Activated CD4-positive, alpha-beta T cell treated with anti-CD3 and anti-CD28 coated beads, Interleukin-2, amount 10 ng/mL, durations not matched to agents 24 days and 14 days (primary cell): ENCODE results near the gene IVD. TPM values are rescaled to one million over a fixed set of nuclear protein-coding genes. Genes with fewer than 3 reads are reported as not detected.
A peak's percentile ranks its signal among the peaks of the same experiment; 100 is the strongest.
"Not testable (repeated sequence)": the region's sequence is repeated elsewhere in the genome, so short reads cannot be mapped to it uniquely, and the experiment has no call there.

ENCODE experiments used
- DNase-seq: peaks from one replicate; pipeline ENCODE4 v3.0.0; 2022
- H3K27ac Mint-ChIP-seq: one replicate; pipeline ENCODE4 v1.8.0; 2022; ENCODE audit warnings: mild to moderate bottlenecking, mixed read lengths
- H3K27me3 Mint-ChIP-seq: one replicate; pipeline ENCODE4 v1.8.0; 2022; ENCODE audit warnings: mixed read lengths
- H3K36me3 Mint-ChIP-seq: one replicate; pipeline ENCODE4 v1.8.0; 2022; ENCODE audit warnings: low read depth, mild to moderate bottlenecking, mixed read lengths
- H3K4me1 Mint-ChIP-seq: one replicate; pipeline ENCODE4 v1.8.0; 2021; ENCODE audit warnings: mixed read lengths
- H3K4me3 Mint-ChIP-seq: one replicate; pipeline ENCODE4 v1.8.0; 2022; ENCODE audit warnings: mild to moderate bottlenecking, moderate library complexity, mixed read lengths
- H3K9me3 Mint-ChIP-seq: one replicate; pipeline ENCODE4 v1.8.0; 2021; ENCODE audit warnings: mixed read lengths
- intact Hi-C: fragments of 100-400 bp; cut with micrococcal nuclease; formaldehyde crosslinking; loops from one replicate; pipeline ENCODE4 v1.15.1; 2023
- total RNA-seq: library from RNA; stranded (reverse); gene quantifications from 2 replicates; pipeline ENCODE4 v1.2.3, GENCODE V29; 2022

Gene IVD
- total RNA-seq, 1 donor from 2014 or later: 70.7 TPM

DNA sequence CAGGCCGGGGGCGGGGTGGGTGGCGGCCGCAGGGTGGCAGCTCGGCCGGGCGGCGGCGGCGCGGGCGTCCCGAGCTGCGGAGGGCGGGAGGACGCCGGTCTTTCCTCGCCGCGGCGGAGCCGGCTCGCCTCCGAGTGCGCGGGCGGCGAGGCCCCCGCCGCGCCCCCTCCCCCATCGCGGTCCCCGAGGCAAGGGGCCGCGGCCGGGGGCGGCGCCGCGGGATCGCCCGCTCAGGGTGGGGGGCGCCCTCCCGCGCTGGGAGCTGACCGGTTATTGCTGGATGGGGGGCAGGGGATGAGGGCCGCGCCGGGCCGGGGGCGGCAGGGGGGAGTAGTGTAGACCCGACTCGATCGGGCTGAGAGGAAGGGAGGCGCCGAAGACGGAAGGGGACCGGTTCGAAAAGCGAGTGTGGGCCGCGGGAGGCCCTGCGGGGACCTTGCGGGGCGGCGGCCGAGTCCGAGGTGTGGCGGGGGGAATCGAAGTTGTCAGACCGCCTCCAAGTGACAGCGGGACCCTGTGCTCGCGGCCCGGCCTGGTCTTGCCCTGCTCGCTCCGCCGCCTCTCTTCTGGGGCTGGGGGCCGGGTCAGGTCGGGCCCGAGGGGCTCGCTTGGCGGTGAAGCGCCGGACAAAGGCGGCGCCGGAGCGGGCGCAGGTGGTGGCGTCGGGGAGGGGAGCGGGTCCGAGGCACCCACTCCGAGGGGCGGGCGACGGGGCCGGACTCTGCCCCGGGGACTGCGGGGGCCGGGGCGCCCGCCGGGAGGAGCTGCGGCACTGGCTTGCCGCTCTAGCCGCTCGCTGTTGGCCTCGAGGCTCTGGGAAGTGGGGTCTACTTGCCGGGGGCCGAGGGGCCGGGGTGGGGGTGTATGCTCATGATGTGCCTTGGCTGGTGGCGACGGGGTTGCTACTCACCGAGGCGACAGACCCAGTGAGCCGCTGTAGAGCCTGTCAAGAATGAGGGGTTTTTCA lies 36.3 kb downstream of the IVD start:
- Mint-ChIP-seq H3K36me3 (peaks cover 19% of the 10 kb centered on the region), H3K27ac (peak overlapping the region; percentile 76), H3K4me3 (peak overlapping the region; percentile 89), H3K4me1 (peaks cover 39% of the 10 kb centered on the region), H3K27me3 (peaks cover 50% of the 10 kb centered on the region), H3K9me3 (no peaks in the 10 kb centered on the region)
- DNase-seq: peak; percentile 76
- intact Hi-C loops: loop anchor here (2.0 to 5.0 kb wide), 3 partner anchors 35 to 125 kb away; partner anchors contain the start of genes CCDC32, IVD and RPUSD2

DNA sequence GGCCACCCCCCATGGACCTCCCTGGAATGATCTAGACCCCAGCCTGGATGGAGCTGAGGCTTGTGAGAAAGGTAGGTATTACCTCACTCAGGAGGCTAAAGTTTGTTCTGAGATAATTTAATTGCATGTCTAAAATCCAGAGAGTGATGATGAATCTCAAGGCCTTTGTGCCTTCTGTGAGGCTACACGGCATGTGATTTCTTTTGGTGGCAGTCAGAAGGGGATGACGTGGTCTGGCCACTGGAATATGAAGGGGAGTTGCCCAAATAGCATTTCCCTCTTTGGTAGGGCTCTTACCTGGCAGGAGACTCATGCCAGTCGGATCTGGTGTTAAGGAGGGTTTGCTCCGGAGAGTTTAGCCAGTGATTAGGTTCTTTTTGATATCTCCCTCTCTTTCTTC lies 37.7 kb downstream of the IVD start:
- H3K27ac Mint-ChIP-seq: no peak overlapping the region
- H3K36me3 Mint-ChIP-seq: peaks cover 19% of the 10 kb centered on the region
- H3K9me3 Mint-ChIP-seq: no peaks in the 10 kb centered on the region
- H3K4me1 Mint-ChIP-seq: peaks cover 38% of the 10 kb centered on the region
- H3K27me3 Mint-ChIP-seq: peaks cover 36% of the 10 kb centered on the region
- no peak for DNase-seq
- intact Hi-C loops: loop anchor here (1.0 to 5.0 kb wide), 4 partner anchors 27 to 124 kb away; partner anchors contain the start of genes CCDC32, CHST14, IVD and RPUSD2
- H3K4me3 Mint-ChIP-seq: peak overlapping the region; percentile 82

DNA sequence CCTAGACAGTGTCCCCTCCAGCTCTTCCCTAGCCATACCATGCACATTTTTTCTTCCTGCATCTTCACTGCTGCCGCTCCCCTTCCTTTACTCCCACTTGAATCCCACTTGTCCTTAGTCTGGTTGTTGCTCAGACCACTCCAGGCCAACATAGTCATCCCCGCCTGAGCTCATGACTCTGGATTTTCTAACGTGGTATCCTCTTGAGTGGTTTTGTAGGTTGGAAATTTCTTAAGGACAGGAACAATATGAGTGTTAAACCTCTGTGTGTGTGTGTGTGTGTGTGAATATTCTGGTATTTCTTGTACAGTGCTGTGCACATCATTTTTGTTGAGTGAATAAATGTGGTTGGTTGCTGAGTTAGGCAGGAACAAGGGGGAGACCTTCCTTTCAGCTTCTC lies 38.3 kb downstream of the IVD start:
- Mint-ChIP-seq H3K4me3 (peak overlapping the region; percentile 47), H3K36me3 (peaks cover 19% of the 10 kb centered on the region), H3K9me3 (no peaks in the 10 kb centered on the region), H3K27me3 (peaks cover 30% of the 10 kb centered on the region), H3K4me1 (peaks cover 35% of the 10 kb centered on the region), H3K27ac (no peak overlapping the region)
- intact Hi-C loops: loop anchor here (1.0 to 5.0 kb wide), 4 partner anchors 26 to 123 kb away; partner anchors contain the start of genes CCDC32, CHST14, IVD and RPUSD2
- no peak for DNase-seq

DNA sequence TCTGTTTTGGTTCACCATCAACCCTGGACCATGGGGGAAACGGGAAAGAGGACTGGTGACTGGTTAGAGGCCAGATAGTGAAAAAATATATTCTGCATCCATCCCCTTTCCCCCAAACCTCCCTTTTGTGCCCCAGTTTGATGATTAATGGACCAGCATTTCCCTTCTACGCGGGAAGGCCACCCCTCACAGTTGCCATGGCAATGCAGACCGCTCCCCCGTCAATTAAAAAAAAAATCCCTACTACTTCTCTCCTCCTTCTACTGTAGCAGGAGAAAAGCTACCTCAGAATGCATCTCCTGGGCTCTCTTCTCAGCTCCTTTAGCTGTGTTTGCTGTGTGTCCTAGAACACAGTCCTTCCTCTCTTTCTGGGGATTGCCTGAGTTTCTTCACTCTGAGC lies 39.1 kb downstream of the IVD start:
- H3K27ac Mint-ChIP-seq: no peak overlapping the region
- intact Hi-C loops: loop anchor here (5.0 kb wide), 2 partner anchors 37 to 123 kb away; partner anchors contain the start of genes CCDC32, IVD and RPUSD2
- H3K4me3 Mint-ChIP-seq: no peak overlapping the region
- H3K4me1 Mint-ChIP-seq: peaks cover 35% of the 10 kb centered on the region
- peaks cover 22% of the 10 kb centered on the region for H3K36me3 Mint-ChIP-seq
- H3K27me3 Mint-ChIP-seq: peaks cover 22% of the 10 kb centered on the region
- no peak for DNase-seq
- H3K9me3 Mint-ChIP-seq: no peaks in the 10 kb centered on the region

DNA sequence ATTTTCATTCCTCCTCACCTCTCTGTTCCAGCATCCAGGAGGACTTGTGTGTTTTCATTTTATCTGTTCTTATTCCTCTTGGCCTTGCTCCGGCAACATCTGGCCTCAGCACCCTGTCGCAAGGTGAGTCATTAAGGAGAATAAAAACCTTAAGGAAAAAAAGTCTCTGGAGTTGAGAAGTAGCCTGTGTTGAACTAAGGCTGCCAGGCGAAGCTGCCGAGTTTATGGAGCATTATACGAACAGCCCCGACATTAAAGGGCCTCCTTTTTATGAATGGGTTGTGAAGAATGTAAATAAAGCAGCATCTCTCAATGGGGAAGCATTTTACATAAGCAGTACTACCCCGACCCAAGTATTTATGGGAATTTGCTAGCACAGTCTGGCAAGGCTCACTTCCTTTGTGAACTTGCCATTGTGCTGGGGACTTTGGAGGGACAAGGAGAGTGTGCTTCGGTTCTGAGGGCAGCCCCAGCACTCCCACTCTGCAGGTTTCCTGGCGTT lies 39.9 kb downstream of the IVD start:
- no peak overlapping the region for H3K27ac Mint-ChIP-seq
- DNase-seq: no peak
- H3K4me3 Mint-ChIP-seq: no peak overlapping the region
- H3K27me3 Mint-ChIP-seq: peaks cover 18% of the 10 kb centered on the region
- H3K36me3 Mint-ChIP-seq: peaks cover 19% of the 10 kb centered on the region
- intact Hi-C loops: no loop called here
- H3K4me1 Mint-ChIP-seq: peaks cover 36% of the 10 kb centered on the region
- no peaks in the 10 kb centered on the region for H3K9me3 Mint-ChIP-seq

DNA sequence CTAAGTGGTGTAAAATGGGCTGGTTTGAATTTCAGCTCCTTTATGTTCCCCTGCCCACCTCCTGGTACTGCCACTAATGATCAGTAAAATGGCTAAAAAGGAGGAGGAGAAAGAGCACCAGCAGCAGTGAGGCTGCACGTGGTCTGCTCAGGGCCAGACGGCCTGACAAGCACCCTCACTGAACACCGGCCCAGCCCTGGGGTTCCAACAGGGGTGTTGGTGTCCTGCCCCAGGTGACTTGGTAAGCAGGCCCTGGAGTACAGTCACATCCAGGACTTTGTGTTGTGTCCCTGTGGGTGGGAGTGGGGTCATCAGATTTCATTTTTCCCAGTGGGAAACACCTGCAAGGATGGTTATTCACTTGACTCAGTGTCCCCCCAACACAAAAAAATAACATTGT lies 40.5 kb downstream of the IVD start:
- Mint-ChIP-seq H3K36me3 (peaks cover 18% of the 10 kb centered on the region), H3K27ac (no peak overlapping the region), H3K4me3 (no peak overlapping the region), H3K27me3 (peaks cover 18% of the 10 kb centered on the region), H3K4me1 (peaks cover 40% of the 10 kb centered on the region), H3K9me3 (no peaks in the 10 kb centered on the region)
- no peak for DNase-seq
- intact Hi-C loops: no loop called here

DNA sequence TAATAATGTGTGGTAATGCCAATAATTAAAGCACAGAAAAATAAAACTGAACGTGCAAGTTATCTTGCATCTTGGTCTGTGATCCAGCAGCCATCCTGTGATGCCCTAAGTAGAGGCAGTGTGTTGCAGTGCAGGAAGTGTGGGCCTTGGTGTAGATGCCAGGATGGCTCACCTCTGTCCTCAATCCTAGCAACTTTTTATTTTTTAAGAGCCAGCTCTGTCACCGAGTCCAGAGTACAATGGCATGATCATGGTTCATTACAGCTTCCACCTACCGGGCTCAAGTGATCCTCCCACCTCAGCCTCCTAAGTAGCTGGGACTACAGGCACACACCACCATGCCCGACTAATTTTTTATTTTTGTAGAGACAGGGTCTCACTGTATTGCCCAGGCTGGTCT lies 42.8 kb downstream of the IVD start:
- Mint-ChIP-seq H3K4me3 (no peak overlapping the region), H3K4me1 (peaks cover 51% of the 10 kb centered on the region), H3K36me3 (peaks cover 11% of the 10 kb centered on the region), H3K27ac (no peak overlapping the region), H3K9me3 (no peaks in the 10 kb centered on the region), H3K27me3 (peaks cover 7% of the 10 kb centered on the region)
- no peak for DNase-seq
- intact Hi-C loops: no loop called here

DNA sequence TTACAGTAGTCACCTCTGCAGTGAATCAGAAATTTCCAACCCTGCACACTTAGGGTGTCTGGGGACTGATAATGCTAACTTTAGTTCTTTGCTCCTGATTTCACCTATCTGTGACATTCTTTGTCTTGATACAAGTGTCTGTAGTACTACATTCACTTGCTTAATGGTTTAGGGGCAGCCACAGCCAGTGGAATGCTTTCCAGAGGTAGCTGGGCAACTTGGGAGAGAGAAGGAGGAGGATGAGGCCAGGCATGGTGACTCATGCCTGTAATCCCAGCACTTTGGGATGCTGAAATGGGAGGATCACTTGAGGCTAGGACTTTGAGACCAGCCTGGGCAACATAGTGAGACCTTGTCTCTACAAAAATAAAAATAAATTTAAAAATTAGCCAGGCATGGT lies 43.7 kb downstream of the IVD start:
- Mint-ChIP-seq H3K27me3 (no peaks in the 10 kb centered on the region), H3K36me3 (peaks cover 4% of the 10 kb centered on the region), H3K4me3 (no peak overlapping the region), H3K9me3 (no peaks in the 10 kb centered on the region), H3K27ac (no peak overlapping the region), H3K4me1 (peaks cover 52% of the 10 kb centered on the region)
- DNase-seq: no peak
- intact Hi-C loops: no loop called here

DNA sequence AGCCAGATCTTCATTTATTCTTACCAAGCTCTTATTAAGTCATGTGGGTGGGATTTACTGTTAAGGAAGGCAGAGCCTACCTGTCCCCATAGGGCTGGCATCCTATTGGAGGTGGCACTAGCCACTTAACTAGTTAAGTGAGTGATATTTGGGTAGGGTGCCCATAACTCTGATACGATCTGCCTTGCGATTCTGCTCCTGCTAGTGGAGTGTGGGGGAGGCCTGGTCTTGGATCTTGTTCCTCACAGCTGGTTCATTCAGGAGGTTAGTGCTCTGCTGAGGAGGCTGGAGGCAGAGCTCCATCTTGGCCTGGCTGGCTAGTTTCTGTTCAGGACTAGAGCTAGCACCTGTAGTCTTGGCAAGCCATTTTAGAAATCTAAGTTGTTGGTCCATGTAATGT lies 44.5 kb downstream of the IVD start:
- Mint-ChIP-seq H3K27ac (no peak overlapping the region), H3K4me3 (no peak overlapping the region), H3K36me3 (peaks cover 4% of the 10 kb centered on the region), H3K27me3 (no peaks in the 10 kb centered on the region), H3K4me1 (peaks cover 55% of the 10 kb centered on the region), H3K9me3 (no peaks in the 10 kb centered on the region)
- DNase-seq: no peak
- intact Hi-C loops: no loop called here

DNA sequence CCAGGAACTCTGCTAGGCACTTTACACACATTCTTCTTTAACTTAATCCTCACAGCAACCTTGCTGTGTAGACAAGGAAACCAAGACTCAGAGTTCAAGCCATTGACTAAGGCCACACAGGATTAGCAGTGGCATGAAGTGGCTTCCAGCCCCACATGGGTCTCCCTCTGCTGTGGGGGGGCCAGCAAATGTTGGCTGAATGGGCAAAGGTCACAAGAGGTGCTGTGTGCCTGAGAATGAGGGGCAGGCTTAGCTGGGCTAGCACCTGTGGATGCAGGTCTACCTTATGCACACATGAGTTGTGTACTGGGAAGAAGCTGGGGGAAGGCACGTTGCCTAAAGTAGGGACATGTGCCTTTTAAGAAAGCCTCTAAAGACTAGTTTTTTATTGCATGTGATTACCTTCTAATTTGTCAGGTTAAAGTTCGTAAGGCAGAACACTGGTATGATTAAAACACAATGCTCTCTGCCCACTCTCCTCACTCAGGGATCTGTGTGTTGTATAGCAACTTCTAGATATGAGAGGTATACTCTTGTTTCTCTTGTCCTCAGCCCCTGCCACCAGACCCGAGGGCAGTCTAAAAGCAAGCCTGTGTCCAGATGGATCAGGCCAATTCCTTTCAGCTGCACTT lies 46.0 kb downstream of the IVD start:
- Mint-ChIP-seq H3K27me3 (no peaks in the 10 kb centered on the region), H3K36me3 (peaks cover 2% of the 10 kb centered on the region), H3K4me1 (peaks cover 67% of the 10 kb centered on the region), H3K4me3 (peak overlapping the region; percentile 53), H3K27ac (peak overlapping the region; percentile 71), H3K9me3 (no peaks in the 10 kb centered on the region)
- DNase-seq: peak; percentile 62
- intact Hi-C loops: no loop called here

DNA sequence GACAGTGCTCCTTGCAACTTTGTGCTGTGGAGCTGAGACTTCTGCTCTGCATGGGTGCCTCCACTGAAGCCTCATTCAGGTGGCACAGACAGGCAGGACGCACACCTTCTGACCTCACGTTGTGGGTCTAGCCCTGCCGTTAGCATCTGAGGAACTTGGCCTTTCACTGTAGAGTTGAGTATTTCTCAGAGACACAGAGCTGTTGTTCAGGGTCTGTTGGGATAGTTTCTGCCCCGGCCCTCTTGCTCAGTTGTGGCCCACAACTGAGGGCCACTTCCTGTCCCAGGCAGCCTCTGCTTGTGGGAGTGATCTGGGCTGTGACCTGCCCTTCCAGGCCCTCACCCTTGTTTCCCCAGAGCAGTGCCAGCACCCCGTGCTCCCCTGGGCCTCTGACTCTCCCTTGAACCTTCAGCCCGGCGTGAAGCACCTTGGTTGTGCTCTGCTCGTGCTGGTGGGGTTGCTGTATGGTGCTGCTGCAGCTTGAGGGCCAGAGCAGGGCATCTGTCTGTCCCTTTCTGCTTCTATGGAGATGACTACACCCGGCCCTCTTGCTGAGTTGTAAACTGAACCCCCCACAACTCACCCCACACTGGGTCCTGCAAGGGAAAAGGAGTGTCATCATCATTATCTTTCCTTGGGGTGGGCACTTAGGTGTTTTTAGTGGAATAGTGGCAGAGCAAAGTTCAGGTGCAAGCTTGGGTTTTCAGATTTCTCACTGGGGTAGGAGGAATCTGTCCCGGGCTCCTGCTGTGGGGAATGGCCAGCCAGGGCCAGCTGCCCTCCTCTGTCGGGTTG lies 46.9 kb downstream of the IVD start:
- Mint-ChIP-seq H3K27ac (peak overlapping the region; percentile 71), H3K4me3 (peak overlapping the region; percentile 53)

DNA sequence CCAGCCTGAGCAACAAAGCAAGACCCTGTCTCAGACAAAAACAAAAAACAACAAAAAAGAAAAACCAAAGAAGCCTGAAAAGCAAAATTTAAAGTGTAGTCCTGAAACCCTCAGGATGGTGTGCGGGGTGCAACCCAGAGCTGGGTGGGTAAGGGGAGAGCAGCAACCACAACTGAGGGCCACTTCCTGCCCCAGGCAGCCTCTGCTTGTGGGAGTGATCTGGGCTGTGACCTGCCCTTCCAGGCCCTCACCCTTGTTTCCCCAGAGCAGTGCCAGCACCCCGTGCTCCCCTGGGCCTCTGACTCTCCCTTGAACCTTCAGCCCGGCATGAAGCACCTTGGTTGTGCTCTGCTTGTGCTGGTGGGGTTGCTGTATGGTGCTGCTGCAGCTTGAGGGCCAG lies 48.3 kb downstream of the IVD start:
- Mint-ChIP-seq H3K27ac (peak overlapping the region; percentile 76), H3K4me3 (peak overlapping the region; percentile 67), H3K4me1 (peaks cover 74% of the 10 kb centered on the region)
- DNase-seq: peak; percentile 85
- H3K27me3 Mint-ChIP-seq, H3K36me3 Mint-ChIP-seq, H3K9me3 Mint-ChIP-seq, intact Hi-C loops: not testable (repeated sequence)

More for the DNA sequence above, 46.9 kb downstream of the IVD start:
- Mint-ChIP-seq H3K36me3 (peaks cover 2% of the 10 kb centered on the region), H3K9me3 (no peaks in the 10 kb centered on the region), H3K4me1 (peaks cover 74% of the 10 kb centered on the region), H3K27me3 (no peaks in the 10 kb centered on the region)
- peak; percentile 68 for DNase-seq
- intact Hi-C loops: no loop called here

DNA sequence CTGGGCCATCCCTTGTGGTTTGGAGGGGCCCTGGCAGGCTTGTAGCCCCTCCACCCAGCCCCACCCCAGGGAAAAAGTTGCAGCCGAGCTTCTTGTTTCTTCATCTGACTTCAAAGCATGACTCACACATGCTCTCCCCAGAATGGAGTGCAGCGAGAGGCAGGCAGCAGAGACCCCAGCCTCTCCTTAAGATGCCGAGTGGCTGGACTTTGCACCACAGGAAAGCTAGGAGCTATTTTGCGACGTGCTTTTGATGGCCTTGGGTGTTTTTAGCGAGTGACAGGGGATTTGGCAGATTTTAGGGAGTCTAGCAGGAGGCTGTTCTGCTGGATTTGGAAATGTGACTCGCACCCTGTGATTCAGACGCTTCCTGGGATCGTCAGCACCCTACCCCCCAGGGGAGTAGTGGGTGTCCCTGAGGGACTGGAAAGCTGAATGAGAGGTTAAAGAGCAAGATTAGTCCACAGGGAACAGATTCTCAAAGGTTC lies 49.4 kb downstream of the IVD start:
- intact Hi-C loops: no loop called here
- H3K27ac Mint-ChIP-seq: peak overlapping the region; percentile 73
- peak; percentile 66 for DNase-seq
- no peaks in the 10 kb centered on the region for H3K36me3 Mint-ChIP-seq
- H3K27me3 Mint-ChIP-seq: no peaks in the 10 kb centered on the region
- no peaks in the 10 kb centered on the region for H3K9me3 Mint-ChIP-seq
- peak overlapping the region; percentile 67 for H3K4me3 Mint-ChIP-seq
- H3K4me1 Mint-ChIP-seq: peaks cover 69% of the 10 kb centered on the region
